B cell (primary cell): ENCODE data around the gene CAPS. TPM values are rescaled to one million over a fixed set of nuclear protein-coding genes. Genes with fewer than 3 reads are reported as not detected.

Source experiments
- ATAC-seq: fragments of 200-7000 bp; cut with Tn5 transposase; one replicate; pipeline ENCODE4 v1.10.0; 2021; ENCODE audit warnings: low read depth, mild to moderate bottlenecking, moderate number of reproducible peaks, moderate library complexity
- CTCF ChIA-PET: fragments of 350-600 bp; sonication (Branson Sonifier 250); formaldehyde crosslinking; loops from one replicate; lab custom pipeline; 2021; ENCODE audit warnings: antibody characterized with exemption, inconsistent platforms; lab: Charles Lee
- POLR2A ChIA-PET: fragments of 350-600 bp; sonication (Branson Sonifier 250); formaldehyde crosslinking; loops from one replicate; lab custom pipeline; 2021; ENCODE audit warnings: antibody characterized with exemption; lab: Charles Lee
- DNase-seq: peaks from one replicate; pipeline ENCODE4 v3.0.0; 2013
- H2AFZ ChIP-seq: 2 replicates; pipeline ENCODE4 v1.6.1; 2012; ENCODE audit warnings: mild to moderate bottlenecking, low read depth, low read length; ENCODE audit not compliant: insufficient read depth, poor library complexity, severe bottlenecking
- H3K27ac ChIP-seq, 2 donors: 1 replicate in 1 of 2; 2 replicates in 1 of 2; pipeline ENCODE4 v1.5.1; 2012 to 2013; ENCODE audit warnings: low read length in 2 of 2, mild to moderate bottlenecking in 2 of 2, moderate library complexity in 1 of 2
- H3K27me3 ChIP-seq, 4 experiments: fragments of 200-600 bp in 1 of 4; sonication (generic) in 1 of 4; replicated peaks in 1 of 4; 1 replicate in 2 of 4; 2 replicates in 2 of 4; pipeline versions ENCODE4 v1.6.1 to v1.7.0; 2013 to 2016; ENCODE audit warnings: low read length in 3 of 4, mild to moderate bottlenecking in 2 of 4, mixed read lengths in 1 of 4, moderate library complexity in 1 of 4; ENCODE audit not compliant: insufficient read depth in 4 of 4, control insufficient read depth in 3 of 4; ENCODE audit errors: control extremely low read depth in 1 of 4
- H3K36me3 ChIP-seq, 2 experiments: replicated peaks in 1 of 2; 1 replicate in 1 of 2; 2 replicates in 1 of 2; pipeline versions ENCODE4 v1.6.1 to v1.7.1; 2013; ENCODE audit warnings: low read length in 1 of 2; ENCODE audit not compliant: insufficient read depth in 2 of 2, control insufficient read depth in 1 of 2; ENCODE audit errors: control extremely low read depth in 1 of 2, extremely low read depth in 1 of 2
- H3K4me1 ChIP-seq, 2 donors: fragments of 200-600 bp in 1 of 2; sonication (generic) in 1 of 2; 1 replicate in 1 of 2; 2 replicates in 1 of 2; pipeline versions ENCODE4 v1.5.1 to v1.6.1; 2013 to 2017; ENCODE audit warnings: low read length in 2 of 2; ENCODE audit not compliant: control insufficient read depth in 2 of 2, insufficient read depth in 2 of 2
- H3K4me2 ChIP-seq: replicated peaks from 2 replicates; pipeline ENCODE3; 2012; ENCODE audit warnings: mild to moderate bottlenecking, low read depth, low read length; ENCODE audit not compliant: poor library complexity, severe bottlenecking
- H3K4me3 ChIP-seq, 5 experiments: fragments of 200-600 bp in 1 of 5; sonication (generic) in 1 of 5; 1 replicate in 3 of 5; 2 replicates in 2 of 5; pipeline versions ENCODE4 v1.5.1 to v1.7.0; 2011 to 2016; ENCODE audit warnings: low read length in 4 of 5, mild to moderate bottlenecking in 4 of 5, low read depth in 2 of 5, control low read depth in 1 of 5, moderate library complexity in 1 of 5; ENCODE audit not compliant: insufficient read depth in 1 of 5; ENCODE audit errors: control extremely low read depth in 1 of 5, extremely low read depth in 1 of 5
- H3K79me2 ChIP-seq: fragments of 200-600 bp; sonication (generic); one replicate; pipeline ENCODE4 v1.6.0; 2016; ENCODE audit warnings: low read length; ENCODE audit not compliant: control insufficient read depth, insufficient read depth
- H3K9ac ChIP-seq: fragments of 200-600 bp; sonication (generic); 2 replicates; pipeline ENCODE4 v1.6.1; 2017; ENCODE audit warnings: mild to moderate bottlenecking, low read length, moderate library complexity
- H3K9me3 ChIP-seq, 3 donors: one replicate each; pipeline versions ENCODE4 v1.6.1 to v1.7.1; 2013; ENCODE audit warnings: low read length in 2 of 3; ENCODE audit not compliant: control insufficient read depth in 2 of 3, insufficient read depth in 1 of 3; ENCODE audit errors: control extremely low read depth in 1 of 3
- H4K20me1 ChIP-seq: 2 replicates; pipeline ENCODE4 v1.6.0; 2012; ENCODE audit warnings: mild to moderate bottlenecking, low read length; ENCODE audit not compliant: insufficient read depth, control insufficient read depth, poor library complexity, severe bottlenecking
- H3K27ac Mint-ChIP-seq: one replicate; pipeline ENCODE4 v1.8.0; 2021; ENCODE audit warnings: mixed read lengths
- H3K27me3 Mint-ChIP-seq: one replicate; pipeline ENCODE4 v1.8.0; 2021; ENCODE audit warnings: mixed read lengths
- H3K4me1 Mint-ChIP-seq: one replicate; pipeline ENCODE4 v1.8.0; 2021; ENCODE audit warnings: mixed read lengths
- H3K4me3 Mint-ChIP-seq: one replicate; pipeline ENCODE4 v1.8.0; 2021; ENCODE audit warnings: mixed read lengths
- H3K9me3 Mint-ChIP-seq: one replicate; pipeline ENCODE4 v1.8.0; 2022; ENCODE audit warnings: mixed read lengths; ENCODE audit not compliant: insufficient read depth
- CTCF ChIP-seq: fragments of 200-600 bp; IDR thresholded peaks from one replicate; pipeline ENCODE4 v1.8.0; 2022; ENCODE audit warnings: antibody characterized with exemption, mild to moderate bottlenecking
- EZH2 ChIP-seq: IDR thresholded peaks from 2 replicates; pipeline ENCODE4 v1.6.1; 2012; ENCODE audit warnings: borderline replicate concordance, low read depth, mild to moderate bottlenecking, moderate library complexity, low read length; ENCODE audit not compliant: insufficient read depth, poor library complexity, severe bottlenecking
- WGBS: methylation state at CpG from one replicate; pipeline ENCODE4 v1.1.5; 2013; ENCODE audit warnings: missing lambda C conversion rate; ENCODE audit not compliant: insufficient coverage; 5-methylcytosine and 5-hydroxymethylcytosine counted together
- intact Hi-C: fragments of 100-400 bp; cut with micrococcal nuclease; formaldehyde crosslinking; loops from one replicate; pipeline ENCODE4 v1.10.0; 2022
- polyA plus RNA-seq: library from polyadenylated mRNA; depleted of rRNA; stranded (reverse); fragments of >200 nt; gene quantifications from 2 replicates; pipeline ENCODE4 v1.2.3, GENCODE V29; 2012
- total RNA-seq, 2 donors: library from RNA; stranded (reverse); fragments of 120-200 nt in 1 of 2; gene quantifications; 1 replicate in 1 of 2; 2 replicates in 1 of 2; pipeline versions ENCODE4 v1.2.3 to v1.2.4, GENCODE V29; 2013 to 2022

The CAPS gene
- total and polyA plus RNA-seq, 2 donors (not counting 1 experiment from before 2014, with no cell fraction given) = 40.0 to 65.7 TPM

DNA sequence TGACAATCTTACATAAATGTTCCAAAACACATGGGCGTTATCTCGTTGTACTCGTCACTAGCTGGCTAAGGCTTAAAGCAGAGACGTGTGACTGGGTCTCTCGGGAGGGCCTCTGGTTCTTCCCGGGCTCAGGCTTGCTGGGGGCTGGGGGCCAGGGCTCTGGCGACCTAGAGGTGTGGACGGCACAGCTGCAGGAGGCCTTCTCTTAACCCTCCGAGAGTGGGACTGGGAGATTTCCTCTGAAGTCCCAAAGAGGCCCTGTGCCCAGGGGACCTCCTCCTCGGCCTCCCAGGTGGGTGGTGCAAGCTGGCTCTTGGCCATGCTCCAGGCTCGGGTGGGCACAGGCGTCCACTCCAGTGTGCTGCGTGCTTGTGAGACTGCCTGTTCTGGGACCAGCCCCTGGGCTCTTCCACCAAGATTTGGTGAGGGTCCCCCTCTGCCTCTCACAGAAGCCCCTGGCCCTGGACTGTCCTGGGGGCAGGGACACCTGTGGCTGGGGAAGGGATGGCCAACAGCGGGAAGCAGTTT lies 2.2 kb downstream of the CAPS start:
- 92% methylated on average over 14 of the region's 14 CpGs for WGBS
- Mint-ChIP-seq H3K4me1 (no peaks in the 10 kb centered on the region), H3K9me3 (no peaks in the 10 kb centered on the region), H3K4me3 (no peak overlapping the region), H3K27ac (no peak overlapping the region), H3K27me3 (no peaks in the 10 kb centered on the region)
- Histone ChIP-seq H3K4me2 (no peak overlapping the region), H3K9ac (no peak overlapping the region), H3K36me3 (peaks cover 0 to 48% of the 10 kb centered on the region in 2 experiments), H3K9me3 (peaks cover 0 to 3% (median 0%) of the 10 kb centered on the region in 3 donors), H3K4me3 (no peak overlapping the region), H3K27me3 (no peaks in the 10 kb centered on the region), H3K4me1 (no peaks in the 10 kb centered on the region), H3K79me2 (no peaks in the 10 kb centered on the region), H2AFZ (no peak overlapping the region), H4K20me1 (peaks cover 6% of the 10 kb centered on the region), H3K27ac (no peak overlapping the region)
- no peak for TF ChIP-seq EZH2
- no peak for TF ChIP-seq CTCF
- ATAC-seq (no peak), DNase-seq (no peak)
- ChIA-PET POLR2A (no interaction called here), CTCF (no interaction called here)
- intact Hi-C loops = no loop called here

- no peak overlapping the region for H3K4me2 ChIP-seq
- Mint-ChIP-seq H3K27me3 (no peaks in the 10 kb centered on the region), H3K4me1 (no peaks in the 10 kb centered on the region), H3K4me3 (no peak overlapping the region), H3K9me3 (no peaks in the 10 kb centered on the region), H3K27ac (no peak overlapping the region)
- no peak for TF ChIP-seq EZH2
- no peak for TF ChIP-seq CTCF
- peaks cover 6% of the 10 kb centered on the region for H4K20me1 ChIP-seq
- no peaks in the 10 kb centered on the region for H3K4me1 ChIP-seq
- POLR2A ChIA-PET = no interaction called here
- no peaks in the 10 kb centered on the region for H3K79me2 ChIP-seq
- H3K4me3 ChIP-seq = no peak overlapping the region
- peaks cover 0 to 3% (median 0%) of the 10 kb centered on the region in 3 donors for H3K9me3 ChIP-seq
- intact Hi-C loops = no loop called here
- no peak for DNase-seq
- CTCF ChIA-PET = no interaction called here
- ATAC-seq = no peak
- no peaks in the 10 kb centered on the region for H3K27me3 ChIP-seq
- H3K36me3 ChIP-seq = peaks cover 0 to 61% of the 10 kb centered on the region in 2 experiments
- no peak overlapping the region for H3K9ac ChIP-seq
- WGBS = 98% methylated on average over 36 of the region's 36 CpGs
- H3K27ac ChIP-seq = no peak overlapping the region
- H2AFZ ChIP-seq = no peak overlapping the region
Observed at GRCh38 chr19:5917431-5918107, 3.5 kb downstream of the CAPS start.
